Activated CD8-positive, alpha-beta memory T cell treated with anti-CD3 and anti-CD28 coated beads, Interleukin-2, amount 10 ng/mL, durations not matched to agents 7 days and 5 days (primary cell): ENCODE measurements around the gene PHF10. TPM values are rescaled to one million over a fixed set of nuclear protein-coding genes. Genes with fewer than 3 reads are reported as not detected.
"Not testable (repeated sequence)": the region's sequence is repeated elsewhere in the genome, so short reads cannot be mapped to it uniquely, and the experiment has no call there.

Source experiments
- ATAC-seq: fragments of 150-1000 bp; cut with Tn5 transposase; one replicate; pipeline ENCODE4 v1.10.0; 2021; ENCODE audit warnings: moderate library complexity
- CTCF ChIA-PET: fragments of 350-600 bp; sonication (Branson Sonifier 250); formaldehyde crosslinking; loops from one replicate; lab custom pipeline; 2021; ENCODE audit warnings: antibody characterized with exemption; lab: Charles Lee
- DNase-seq: peaks from one replicate; pipeline ENCODE4 v3.0.0-alpha.2; 2020
- H3K27ac Mint-ChIP-seq: one replicate; pipeline ENCODE4 v1.8.0; 2021; ENCODE audit warnings: mild to moderate bottlenecking, mixed read lengths
- H3K27me3 Mint-ChIP-seq: one replicate; pipeline ENCODE4 v1.8.0; 2021; ENCODE audit warnings: mixed read lengths
- H3K36me3 Mint-ChIP-seq: one replicate; pipeline ENCODE4 v1.8.0; 2021; ENCODE audit warnings: mild to moderate bottlenecking, mixed read lengths
- H3K4me1 Mint-ChIP-seq: one replicate; pipeline ENCODE4 v1.8.0; 2021; ENCODE audit warnings: mixed read lengths
- H3K4me3 Mint-ChIP-seq: one replicate; pipeline ENCODE4 v1.8.0; 2021; ENCODE audit warnings: mild to moderate bottlenecking, moderate library complexity, mixed read lengths
- H3K9me3 Mint-ChIP-seq: one replicate; pipeline ENCODE4 v1.8.0; 2022; ENCODE audit warnings: low read depth, mixed read lengths
- total RNA-seq, 2 experiments: library from RNA; stranded (reverse); gene quantifications; one replicate each; pipeline ENCODE4 v1.2.3, GENCODE V29; 2021

Gene PHF10
- total RNA-seq, 2 experiments from 2014 or later, result 57.9 to 58.8 TPM

GRCh38 chr6:169714595-169714994 is 9.7 kb downstream of the PHF10 start:
- H3K4me1 Mint-ChIP-seq, result peaks cover 10% of the 10 kb centered on the region
- CTCF ChIA-PET, result interaction anchor here (1.9 kb wide), 1 partner anchor 11 kb away, joined by 5 read pairs; no protein-coding TSS in a partner anchor
- no peak overlapping the region for H3K4me3 Mint-ChIP-seq
- DNase-seq (no peak), ATAC-seq (no peak)
- peaks cover 37% of the 10 kb centered on the region for H3K36me3 Mint-ChIP-seq
- no peaks in the 10 kb centered on the region for H3K27me3 Mint-ChIP-seq
- no peaks in the 10 kb centered on the region for H3K9me3 Mint-ChIP-seq
- no peak overlapping the region for H3K27ac Mint-ChIP-seq

- no peak overlapping the region for H3K27ac Mint-ChIP-seq
- no peak for ATAC-seq
- H3K27me3 Mint-ChIP-seq, result no peaks in the 10 kb centered on the region
- H3K36me3 Mint-ChIP-seq, result peaks cover 36% of the 10 kb centered on the region
- no peak for DNase-seq
- H3K4me1 Mint-ChIP-seq, result peaks cover 6% of the 10 kb centered on the region
- no peak overlapping the region for H3K4me3 Mint-ChIP-seq
- CTCF ChIA-PET, result no interaction called here
- H3K9me3 Mint-ChIP-seq, result no peaks in the 10 kb centered on the region
These were observed 10.1 kb downstream of the PHF10 start for GRCh38 chr6:169714178-169714577.

GRCh38 chr6:169710009-169710408 is 14.3 kb downstream of the PHF10 start:
- peaks cover 21% of the 10 kb centered on the region for H3K36me3 Mint-ChIP-seq
- H3K27ac Mint-ChIP-seq, result no peak overlapping the region
- no peaks in the 10 kb centered on the region for H3K9me3 Mint-ChIP-seq
- CTCF ChIA-PET, result interaction anchor here (1.2 to 1.6 kb wide), 2 partner anchors 8 to 10 kb away, joined by 4 to 6 read pairs; no protein-coding TSS in a partner anchor
- DNase-seq, result no peak
- H3K4me1 Mint-ChIP-seq, result peaks cover 12% of the 10 kb centered on the region
- H3K4me3 Mint-ChIP-seq, result no peak overlapping the region
- H3K27me3 Mint-ChIP-seq, result no peaks in the 10 kb centered on the region
- no peak for ATAC-seq

GRCh38 chr6:169709293-169709692 is 15.0 kb downstream of the PHF10 start:
- H3K9me3 Mint-ChIP-seq, result no peaks in the 10 kb centered on the region
- peaks cover 20% of the 10 kb centered on the region for H3K36me3 Mint-ChIP-seq
- no peak overlapping the region for H3K27ac Mint-ChIP-seq
- no peak for DNase-seq
- no peaks in the 10 kb centered on the region for H3K27me3 Mint-ChIP-seq
- peaks cover 17% of the 10 kb centered on the region for H3K4me1 Mint-ChIP-seq
- no peak overlapping the region for H3K4me3 Mint-ChIP-seq
- CTCF ChIA-PET, result interaction anchor here (1.2 to 1.6 kb wide), 3 partner anchors 9 to 11 kb away, joined by 4 to 6 read pairs (median 5); no protein-coding TSS in a partner anchor
- ATAC-seq, result no peak

- ATAC-seq, result no peak
- H3K36me3 Mint-ChIP-seq, result peaks cover 25% of the 10 kb centered on the region
- H3K9me3 Mint-ChIP-seq, result no peaks in the 10 kb centered on the region
- no peak overlapping the region for H3K4me3 Mint-ChIP-seq
- H3K27me3 Mint-ChIP-seq, result no peaks in the 10 kb centered on the region
- DNase-seq, result no peak
- no peak overlapping the region for H3K27ac Mint-ChIP-seq
- CTCF ChIA-PET, result no interaction called here
- H3K4me1 Mint-ChIP-seq, result peaks cover 29% of the 10 kb centered on the region
These were observed 16.5 kb downstream of the PHF10 start for GRCh38 chr6:169707772-169708171.

- Mint-ChIP-seq H3K36me3 (peaks cover 17% of the 10 kb centered on the region), H3K27me3 (no peaks in the 10 kb centered on the region), H3K27ac (peak overlapping the region; percentile 94), H3K9me3 (no peaks in the 10 kb centered on the region), H3K4me3 (peak overlapping the region; percentile 92), H3K4me1 (peaks cover 46% of the 10 kb centered on the region)
- ATAC-seq, result peak; percentile 17
- CTCF ChIA-PET, result interaction anchor here (0.6 to 6.0 kb wide), 4 partner anchors 9 to 149 kb away, joined by 3 to 37 read pairs (median 8); no protein-coding TSS in a partner anchor
- no peak for DNase-seq
These were observed 21.5 kb downstream of the PHF10 start for GRCh38 chr6:169702840-169703246.

- H3K36me3 Mint-ChIP-seq, result peaks cover 21% of the 10 kb centered on the region
- peak within 1 kb of the TSS; percentile 92 for H3K4me3 Mint-ChIP-seq
- DNase-seq, result peak; percentile 97
- H3K4me1 Mint-ChIP-seq, result peaks cover 49% of the 10 kb centered on the region
- peak; percentile 94 for ATAC-seq
- no peaks in the 10 kb centered on the region for H3K27me3 Mint-ChIP-seq
- H3K9me3 Mint-ChIP-seq, result no peaks in the 10 kb centered on the region
- CTCF ChIA-PET, result interaction anchor here (0.6 to 6.0 kb wide), 5 partner anchors 9 to 197 kb away, joined by 3 to 37 read pairs (median 5); no protein-coding TSS in a partner anchor
- H3K27ac Mint-ChIP-seq, result peak within 1 kb of the TSS; percentile 94
These were observed 22.1 kb downstream of the PHF10 start, which contains the start of the genes C6orf120 and WDR27 for GRCh38 chr6:169701954-169702839. TSS of gene C6orf120 (plus strand) at chr6:169702126. CDS start at chr6:169702460, 334 bp downstream. TSS of gene WDR27 (minus strand) at chr6:169702029. CDS start at chr6:169689005, 13,024 bp downstream.

GRCh38 chr6:169701311-169701953 is 22.9 kb downstream of the PHF10 start:
- Mint-ChIP-seq H3K36me3 (peaks cover 20% of the 10 kb centered on the region), H3K4me3 (peak overlapping the region; percentile 92), H3K27me3 (no peaks in the 10 kb centered on the region), H3K27ac (peak overlapping the region; percentile 81), H3K4me1 (peaks cover 47% of the 10 kb centered on the region), H3K9me3 (no peaks in the 10 kb centered on the region)
- ATAC-seq (peak; percentile 1), DNase-seq (no peak)
- CTCF ChIA-PET, result interaction anchor here (1.1 to 6.0 kb wide), 4 partner anchors 8 to 197 kb away, joined by 3 to 37 read pairs (median 8); no protein-coding TSS in a partner anchor

GRCh38 chr6:169700296-169700695 is 24.0 kb downstream of the PHF10 start:
- no peak overlapping the region for H3K27ac Mint-ChIP-seq
- peaks cover 4% of the 10 kb centered on the region for H3K9me3 Mint-ChIP-seq
- ATAC-seq (no peak), DNase-seq (no peak)
- H3K36me3 Mint-ChIP-seq, result peaks cover 20% of the 10 kb centered on the region
- H3K4me1 Mint-ChIP-seq, result peaks cover 41% of the 10 kb centered on the region
- CTCF ChIA-PET, result interaction anchor here (1.0 kb wide), 1 partner anchor 21 kb away, joined by 3 read pairs; no protein-coding TSS in a partner anchor
- H3K4me3 Mint-ChIP-seq, result no peak overlapping the region
- H3K27me3 Mint-ChIP-seq, result no peaks in the 10 kb centered on the region

GRCh38 chr6:169697115-169697514 is 27.2 kb downstream of the PHF10 start:
- H3K9me3 Mint-ChIP-seq, CTCF ChIA-PET, H3K27ac Mint-ChIP-seq, H3K27me3 Mint-ChIP-seq, H3K4me3 Mint-ChIP-seq, ATAC-seq, DNase-seq: not testable (repeated sequence)
- peaks cover 19% of the 10 kb centered on the region for H3K36me3 Mint-ChIP-seq
- peaks cover 20% of the 10 kb centered on the region for H3K4me1 Mint-ChIP-seq

GRCh38 chr6:169695131-169695530 is 29.2 kb downstream of the PHF10 start:
- CTCF ChIA-PET, result interaction anchor here (1.2 kb wide), 1 partner anchor 183 kb away, joined by 3 read pairs; no protein-coding TSS in a partner anchor
- Mint-ChIP-seq H3K4me1 (peaks cover 16% of the 10 kb centered on the region), H3K27ac (no peak overlapping the region), H3K27me3 (no peaks in the 10 kb centered on the region), H3K4me3 (no peak overlapping the region), H3K9me3 (peaks cover 4% of the 10 kb centered on the region), H3K36me3 (peaks cover 27% of the 10 kb centered on the region)
- ATAC-seq, result no peak
- DNase-seq, result no peak

GRCh38 chr6:169692516-169692915 is 31.8 kb downstream of the PHF10 start:
- ATAC-seq, result no peak
- no peaks in the 10 kb centered on the region for H3K27me3 Mint-ChIP-seq
- DNase-seq, result no peak
- H3K27ac Mint-ChIP-seq, result no peak overlapping the region
- peaks cover 4% of the 10 kb centered on the region for H3K9me3 Mint-ChIP-seq
- no peak overlapping the region for H3K4me3 Mint-ChIP-seq
- peaks cover 40% of the 10 kb centered on the region for H3K36me3 Mint-ChIP-seq
- CTCF ChIA-PET, result interaction anchor here (1.1 kb wide), 1 partner anchor 9 kb away, joined by 3 read pairs; the partner anchor contains the start of genes C6orf120 and WDR27
- peaks cover 11% of the 10 kb centered on the region for H3K4me1 Mint-ChIP-seq

- peaks cover 9% of the 10 kb centered on the region for H3K9me3 Mint-ChIP-seq
- H3K27ac Mint-ChIP-seq, result no peak overlapping the region
- CTCF ChIA-PET, result no interaction called here
- H3K4me1 Mint-ChIP-seq, result peaks cover 11% of the 10 kb centered on the region
- DNase-seq, result no peak
- H3K36me3 Mint-ChIP-seq, result peaks cover 50% of the 10 kb centered on the region
- no peak overlapping the region for H3K4me3 Mint-ChIP-seq
- no peaks in the 10 kb centered on the region for H3K27me3 Mint-ChIP-seq
- ATAC-seq, result no peak
These were observed 33.0 kb downstream of the PHF10 start for GRCh38 chr6:169691260-169691659.
